Occipital lobe (tissue), 2 donors: ENCODE results near the gene CTIF. TPM values are rescaled to one million over a fixed set of nuclear protein-coding genes. Genes with fewer than 3 reads are reported as not detected.
A peak's percentile ranks its signal among the peaks of the same experiment; 100 is the strongest.
"Not testable (repeated sequence)": the region's sequence is repeated elsewhere in the genome, so short reads cannot be mapped to it uniquely, and the experiment has no call there.

ENCODE experiments used
- DNase-seq: peaks from one replicate; lab custom pipeline; 2025; lab: John Stamatoyannopoulos, UW
- total RNA-seq: library from RNA; depleted of rRNA; stranded (reverse); fragments of >200 nt; gene quantifications from one replicate; pipeline ENCODE4 v1.2.3, GENCODE V29; 2014

Gene CTIF
- total RNA-seq = 55.1 TPM

DNA sequence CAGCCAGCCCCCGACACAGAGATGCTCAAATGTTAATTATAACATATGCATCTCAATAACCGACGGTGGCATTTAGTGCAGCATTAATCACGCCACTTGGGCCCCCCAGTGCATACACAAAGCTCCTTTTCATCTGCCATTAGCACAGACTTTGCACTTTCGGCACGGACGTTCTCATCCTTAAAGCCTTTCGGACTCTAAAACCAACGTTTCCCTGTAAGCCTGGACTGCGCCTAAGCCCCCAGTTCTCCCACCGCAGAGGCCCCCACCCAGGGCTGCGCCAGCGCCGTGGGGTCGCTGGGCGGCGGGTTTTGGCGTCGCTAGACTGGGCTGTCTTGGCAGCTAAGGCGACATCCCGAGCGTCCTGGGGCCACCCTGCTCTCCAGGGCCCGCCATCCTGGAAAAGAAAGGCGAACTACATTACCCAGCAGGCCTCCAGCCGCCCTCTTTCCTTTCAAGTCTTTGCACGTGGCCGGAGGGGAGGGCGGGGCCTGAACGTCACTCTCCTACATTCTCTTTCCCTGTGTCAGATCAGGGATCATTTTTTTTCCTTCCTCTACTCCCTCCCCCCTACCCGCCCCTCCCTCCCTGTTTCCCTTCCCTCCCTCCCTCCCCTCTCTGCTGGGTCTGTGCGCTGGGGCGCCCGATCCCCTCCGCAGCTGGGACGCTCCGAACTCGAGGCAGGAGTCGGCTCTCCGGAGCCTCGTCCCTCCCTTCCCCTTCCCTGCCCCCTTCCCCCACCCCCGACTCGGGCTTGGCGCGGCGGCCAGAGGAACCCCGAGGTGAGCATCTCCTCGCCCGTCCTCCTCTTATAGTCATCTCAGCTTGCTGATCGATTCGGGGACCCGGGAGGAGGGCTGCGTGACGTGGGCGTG, at the start of gene CTIF:
Gene CTIF (plus strand): TSS at position 501 of the 875 bp plus-strand sequence. CDS start 80,535 bp downstream, outside the sequence.
- DNase-seq = peak; percentile 94

DNA sequence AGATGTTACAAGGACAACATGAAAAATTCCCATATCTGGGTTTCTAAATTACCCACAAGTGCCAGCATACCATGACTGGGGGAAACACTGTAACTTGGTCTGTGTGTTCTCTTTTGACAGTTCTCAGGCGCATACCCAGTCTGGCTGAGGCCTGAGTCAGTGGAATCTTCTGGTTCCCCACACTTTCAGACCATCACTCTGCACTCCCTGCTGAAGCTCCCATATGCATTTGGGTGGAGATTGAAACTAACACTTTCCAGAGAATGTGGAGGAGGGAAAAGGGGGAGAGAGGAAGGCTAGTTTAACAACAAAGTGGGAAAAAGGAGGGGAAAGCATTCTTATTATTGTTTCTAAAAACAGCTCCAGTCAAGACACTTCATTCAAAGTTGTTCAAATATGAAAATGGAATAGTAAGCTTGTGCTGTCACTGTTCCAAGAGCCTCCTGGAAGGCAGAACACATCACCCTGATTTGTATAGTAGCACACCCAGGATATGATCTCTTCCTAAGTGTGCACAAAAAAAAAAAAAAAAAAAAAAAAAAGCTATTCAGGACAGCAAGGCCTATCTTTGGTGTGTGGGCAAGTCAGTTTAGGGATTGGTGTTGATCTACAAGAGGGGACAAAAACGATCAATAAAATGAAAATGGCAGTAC, 48.1 kb upstream of the CTIF start:
- DNase-seq = no peak

DNA sequence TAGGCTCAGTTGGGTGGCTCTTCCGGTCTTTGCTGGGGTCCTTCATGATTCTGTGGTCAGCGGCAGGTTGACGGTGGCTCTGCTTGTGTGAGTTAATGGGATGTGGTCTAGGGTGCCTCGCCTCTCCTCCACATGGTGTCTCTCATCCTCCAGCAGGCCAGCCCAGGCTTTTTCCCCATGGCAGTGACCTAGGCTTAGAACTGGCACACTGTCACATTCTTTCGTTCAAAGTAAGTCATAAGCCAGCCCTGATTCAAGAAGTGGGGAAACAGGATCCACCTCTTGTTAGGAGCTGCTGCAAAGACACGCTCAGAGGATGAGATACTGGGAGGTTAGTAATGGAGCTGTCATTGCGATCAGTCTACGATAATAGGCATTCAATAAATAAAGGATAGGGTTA, 46.0 kb upstream of the CTIF start:
- no peak for DNase-seq

DNA sequence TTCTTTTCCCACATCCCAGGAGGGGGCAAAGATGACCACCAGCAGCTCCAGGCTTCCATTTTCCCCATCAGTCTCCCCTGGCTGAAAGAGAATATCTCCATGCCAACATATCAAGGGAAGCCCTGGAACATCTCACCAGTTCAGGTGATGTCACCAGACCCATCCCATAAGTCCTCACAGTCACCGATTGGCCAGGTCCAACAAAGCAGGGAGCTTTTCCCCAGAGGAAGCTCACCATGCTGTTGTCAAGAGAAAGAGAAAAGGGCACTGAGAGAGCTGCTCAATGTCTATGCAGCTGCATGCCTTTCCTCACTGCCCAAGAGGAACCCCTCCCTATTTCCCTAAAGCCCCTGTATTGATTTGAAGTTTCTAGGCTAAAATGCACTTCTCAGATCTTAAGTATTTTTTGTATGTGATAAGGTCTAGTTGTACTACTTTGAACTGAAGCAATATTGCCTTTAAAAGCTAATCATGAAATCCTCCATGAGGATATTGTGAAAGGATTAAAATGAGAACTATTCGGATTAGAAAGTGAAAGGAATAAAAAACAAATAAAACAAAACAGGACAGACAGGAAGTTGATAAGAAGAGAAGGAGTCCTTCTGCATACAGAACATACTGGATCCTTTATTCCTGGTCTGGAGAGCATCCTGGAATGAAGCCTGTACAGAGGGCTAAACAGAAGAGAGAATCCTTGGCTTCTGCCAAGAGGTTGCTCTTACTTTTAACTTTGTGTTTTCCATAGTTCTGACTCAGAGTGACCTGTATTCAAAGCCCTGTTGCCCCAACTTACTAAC, 45.2 kb upstream of the CTIF start:
- no peak for DNase-seq

DNA sequence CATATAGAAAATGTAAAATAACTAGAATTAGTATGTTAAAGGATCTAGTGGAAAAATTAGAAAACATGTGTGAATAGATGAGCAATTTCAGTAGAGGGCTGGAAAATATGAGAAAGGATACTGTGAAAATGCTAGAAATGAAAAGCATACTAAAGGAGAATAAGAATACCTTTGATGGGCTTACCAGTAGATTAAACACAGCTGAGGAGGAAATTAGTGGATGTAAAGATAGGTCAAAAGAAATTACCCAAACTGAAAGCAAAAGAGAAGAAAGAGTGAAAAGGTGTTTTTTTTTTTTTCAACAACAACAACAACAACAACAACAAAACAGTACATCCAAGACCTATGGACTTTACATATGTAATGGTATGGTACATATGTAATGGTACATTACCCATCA, 41.0 kb upstream of the CTIF start:
- DNase-seq = no peak

DNA sequence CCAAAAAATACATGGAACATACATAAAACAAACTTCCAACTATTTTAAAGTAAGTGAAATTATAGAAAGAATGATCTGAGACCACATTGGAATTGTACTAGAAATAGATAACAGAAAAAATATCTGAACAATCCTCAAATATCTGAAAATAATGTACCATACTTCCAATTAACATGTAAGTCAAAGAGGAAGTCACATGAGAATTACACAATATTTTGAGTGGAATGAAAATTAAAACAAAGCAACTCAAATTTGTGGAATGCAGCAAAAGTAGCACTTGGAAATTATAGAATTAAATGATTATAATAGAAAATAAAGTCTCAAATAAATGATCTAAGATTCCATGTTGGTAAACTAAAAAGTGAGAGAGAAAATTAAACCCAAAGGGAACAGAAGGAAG, 38.3 kb upstream of the CTIF start:
- no peak for DNase-seq

DNA sequence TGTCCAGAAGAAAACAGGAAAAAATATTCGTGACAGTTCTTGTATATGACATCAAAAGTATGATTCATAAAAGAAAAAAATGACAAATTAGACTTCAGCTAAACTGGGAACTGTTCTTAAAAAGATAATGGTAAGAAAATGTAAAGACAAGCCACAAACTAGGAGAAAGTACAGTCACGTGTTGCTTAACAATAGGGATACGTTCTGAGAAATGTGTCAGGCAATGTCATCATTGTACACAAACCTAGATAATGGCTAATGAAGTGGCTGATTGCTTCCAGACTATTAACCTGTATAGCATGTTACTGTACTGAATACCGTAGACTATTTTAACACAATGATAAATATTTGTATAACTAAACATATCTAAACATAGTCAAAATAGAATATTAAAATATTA, 35.9 kb upstream of the CTIF start:
- no peak for DNase-seq

DNA sequence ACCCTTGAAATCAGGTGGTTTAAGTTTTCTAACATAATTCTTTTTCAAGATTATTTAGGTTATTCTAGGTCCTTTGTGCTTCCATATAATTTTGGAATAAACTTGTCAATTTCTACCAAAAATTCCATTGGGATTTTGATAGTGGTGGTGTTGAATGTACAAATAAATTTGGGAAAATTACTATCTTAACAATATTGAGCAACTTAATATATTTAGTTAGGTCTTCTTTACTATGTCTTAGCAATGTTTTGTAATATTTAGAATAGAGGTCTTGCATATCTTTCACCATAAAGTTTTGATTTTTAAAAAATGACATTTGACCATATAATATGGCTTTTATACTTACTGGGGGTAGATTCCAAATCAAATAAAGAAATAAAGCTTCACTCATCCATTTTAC, 34.0 kb upstream of the CTIF start:
- DNase-seq = no peak

DNA sequence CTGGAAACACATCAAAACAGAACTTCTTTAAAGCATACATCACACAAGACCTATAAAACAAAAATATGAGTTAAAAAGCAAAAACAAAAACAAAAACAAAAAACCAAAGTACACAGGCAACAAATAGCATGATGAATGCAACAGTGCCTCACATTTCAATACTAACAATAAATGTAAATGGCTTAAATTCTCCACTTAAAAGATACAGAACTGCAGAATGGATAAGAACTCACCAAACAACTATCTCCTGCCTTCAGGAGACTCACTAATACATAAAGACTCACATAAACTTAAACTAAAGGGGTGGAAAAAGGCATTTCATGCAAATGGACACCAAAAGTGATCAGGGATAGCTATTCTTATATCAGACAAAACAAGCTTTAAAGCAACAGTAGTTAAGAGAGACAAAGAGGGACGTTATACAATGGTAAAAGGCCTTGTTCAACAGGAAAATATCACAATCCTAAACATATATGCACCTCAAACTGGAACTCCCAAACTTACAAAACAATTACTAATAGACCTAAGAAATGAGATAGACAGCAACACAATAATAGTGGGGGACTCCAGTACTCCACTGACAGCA, 31.8 kb upstream of the CTIF start:
- DNase-seq = not testable (repeated sequence)

DNA sequence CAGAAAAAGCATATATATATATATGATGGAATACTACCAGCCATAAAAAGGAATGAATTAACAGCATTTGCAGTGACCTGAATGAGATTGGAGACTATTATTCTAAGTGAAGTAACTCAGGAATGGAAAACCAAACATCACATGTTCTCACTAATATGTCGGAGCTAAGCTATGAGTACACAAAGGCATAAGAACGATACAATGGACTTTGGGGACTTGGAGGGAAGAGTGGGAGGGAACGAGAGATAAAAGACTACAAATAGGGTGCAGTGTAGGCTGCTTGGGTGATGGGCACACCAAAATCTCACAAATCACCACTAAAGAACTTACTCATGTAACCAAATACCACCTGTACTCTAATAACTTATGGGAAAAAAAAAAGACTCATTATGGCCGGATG, 26.3 kb upstream of the CTIF start:
- not testable (repeated sequence) for DNase-seq

DNA sequence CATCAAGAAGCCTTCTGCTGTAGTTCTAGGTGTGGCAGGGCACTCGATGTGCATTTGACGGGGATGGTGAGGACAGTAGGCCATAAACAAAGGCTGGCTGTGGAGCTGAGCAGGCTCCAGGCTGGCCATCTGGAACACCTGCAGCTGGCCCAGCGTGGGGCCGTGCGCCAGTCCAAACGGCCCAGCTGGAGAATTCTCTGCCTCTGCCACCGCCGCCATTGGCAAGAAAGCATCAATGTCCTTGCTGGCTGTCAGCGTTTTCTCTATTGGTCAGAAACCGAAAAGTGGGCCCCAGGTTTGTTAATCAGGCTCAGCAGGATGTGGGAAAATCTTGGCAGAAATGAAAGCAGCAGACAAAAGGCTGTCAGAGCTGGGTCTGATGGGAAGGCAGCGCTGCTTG, 24.0 kb upstream of the CTIF start:
- DNase-seq = peak; percentile 62

DNA sequence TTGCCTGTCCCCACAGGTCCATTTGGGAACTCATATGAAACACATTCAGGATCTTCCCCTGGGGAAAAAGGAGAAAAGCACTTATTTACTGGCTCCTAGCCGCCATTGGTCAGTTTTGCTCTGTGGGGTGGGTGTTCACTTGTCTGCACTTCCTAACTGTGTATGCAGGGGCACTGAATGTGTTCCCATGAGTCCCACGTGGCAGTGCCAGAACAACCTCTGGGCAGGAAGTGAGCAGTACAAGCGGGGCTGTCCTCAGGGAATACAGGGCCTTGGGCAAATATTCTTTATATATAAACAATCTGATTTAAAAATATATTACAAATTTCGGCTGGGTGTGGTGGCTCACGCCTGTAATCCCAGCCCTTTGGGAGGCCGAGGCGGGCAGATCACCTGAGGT, 21.8 kb upstream of the CTIF start:
- no peak for DNase-seq

DNA sequence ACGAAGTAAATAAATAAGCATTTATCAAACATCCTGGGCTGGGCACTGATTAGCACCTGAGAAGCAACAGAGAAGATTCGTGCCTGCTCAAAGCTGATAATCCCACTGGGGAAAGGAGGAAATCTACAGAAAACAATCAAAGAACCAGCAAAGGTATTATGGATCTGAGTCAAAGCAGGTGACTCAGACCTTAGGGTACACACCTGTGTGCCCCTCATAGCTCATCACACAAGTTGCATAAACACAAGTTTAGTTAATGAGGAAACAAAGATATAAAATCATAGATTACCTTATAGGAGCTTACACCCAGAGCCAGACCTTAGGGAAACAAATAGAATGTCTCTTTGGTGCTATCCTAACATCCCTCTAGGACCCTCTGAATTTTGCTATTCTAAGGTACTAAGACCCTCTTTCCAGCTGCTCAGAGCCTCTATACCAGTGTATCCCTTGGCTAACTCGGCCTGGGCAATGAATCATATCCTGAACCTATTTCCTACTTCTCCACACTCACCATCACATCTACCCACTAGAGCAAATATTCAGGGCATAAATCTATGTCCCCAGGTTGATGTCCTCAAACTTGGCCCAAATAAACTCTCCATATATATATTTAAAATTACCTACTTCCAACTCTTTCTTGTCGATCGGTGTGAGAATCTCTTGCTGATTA, 19.3 kb upstream of the CTIF start:
- no peak for DNase-seq

DNA sequence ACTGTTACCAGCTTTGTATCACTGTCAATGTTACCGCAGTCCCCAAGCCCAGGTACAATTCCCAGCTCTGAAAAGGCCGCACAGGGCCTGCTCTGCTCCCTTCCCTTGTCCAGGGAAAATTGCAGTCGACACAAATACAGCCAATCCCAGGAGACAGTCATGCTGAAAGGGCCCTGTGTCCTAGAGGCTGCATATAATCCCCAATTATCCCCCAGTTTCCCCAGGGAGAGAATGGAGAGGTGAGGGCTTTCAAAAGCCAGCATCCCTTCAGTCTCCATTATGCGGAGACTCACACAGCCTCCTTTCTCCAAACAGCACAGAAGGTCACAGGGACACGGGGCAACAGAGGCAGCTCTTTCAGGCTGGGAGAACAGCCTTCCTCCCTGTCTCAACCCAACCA, 17.1 kb upstream of the CTIF start:
- DNase-seq = no peak

DNA sequence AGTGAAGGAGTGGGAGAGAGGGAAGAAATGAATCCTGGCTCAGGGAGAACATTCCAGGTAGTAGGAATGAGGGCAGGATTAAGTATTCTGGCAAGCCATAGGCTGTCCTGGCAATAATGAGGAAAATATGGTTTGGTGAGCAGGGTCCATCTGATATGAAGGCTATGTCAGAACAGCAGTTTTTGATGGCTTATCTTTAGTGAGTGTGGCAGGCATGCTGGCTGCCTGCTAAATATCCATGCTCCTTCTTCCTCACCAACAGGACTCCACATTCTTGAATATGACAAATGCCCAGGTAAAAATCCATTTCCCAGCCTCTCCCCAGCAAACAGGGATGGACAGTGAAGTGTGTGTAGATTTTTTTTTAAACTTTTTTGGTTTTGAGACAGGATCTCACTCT, 13.2 kb upstream of the CTIF start:
- DNase-seq = no peak

DNA sequence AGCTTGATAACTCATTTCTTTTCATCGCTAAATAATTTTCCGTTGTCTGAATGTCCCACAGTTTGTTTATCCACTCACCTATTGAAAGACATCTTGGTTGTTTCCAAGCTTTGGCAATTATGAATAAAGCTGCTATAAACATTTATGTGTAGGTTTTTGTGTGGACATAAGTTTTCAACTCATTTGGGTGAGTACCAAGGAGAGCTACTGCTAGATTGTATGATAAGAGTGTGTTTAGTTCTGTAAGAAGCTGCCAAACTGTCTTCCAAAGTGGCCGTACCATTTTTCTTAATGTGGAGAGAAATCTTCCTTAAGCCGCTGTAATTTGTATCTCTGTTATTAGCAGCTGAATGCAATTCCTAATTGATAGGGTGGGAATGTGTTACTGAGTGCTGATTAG, 11.4 kb upstream of the CTIF start:
- DNase-seq = no peak

DNA sequence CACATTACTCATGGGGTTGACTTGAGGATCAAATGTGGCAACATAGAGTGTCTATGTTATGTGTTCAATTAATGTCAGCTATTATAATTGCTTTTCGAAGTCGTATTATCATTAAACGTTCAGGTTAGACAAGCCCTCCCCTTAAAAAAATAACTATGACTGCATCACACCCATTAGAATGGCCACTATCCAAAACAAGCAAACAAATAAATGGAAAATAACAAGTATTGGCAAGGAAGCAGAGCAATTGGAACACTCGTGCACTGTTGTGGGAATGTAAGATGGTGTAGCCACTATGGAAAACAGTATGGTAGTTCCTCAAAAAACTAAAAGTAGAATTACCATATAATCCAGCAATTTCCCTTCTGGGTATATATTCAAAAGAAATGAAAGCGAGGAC, 10.0 kb upstream of the CTIF start:
- DNase-seq = no peak

DNA sequence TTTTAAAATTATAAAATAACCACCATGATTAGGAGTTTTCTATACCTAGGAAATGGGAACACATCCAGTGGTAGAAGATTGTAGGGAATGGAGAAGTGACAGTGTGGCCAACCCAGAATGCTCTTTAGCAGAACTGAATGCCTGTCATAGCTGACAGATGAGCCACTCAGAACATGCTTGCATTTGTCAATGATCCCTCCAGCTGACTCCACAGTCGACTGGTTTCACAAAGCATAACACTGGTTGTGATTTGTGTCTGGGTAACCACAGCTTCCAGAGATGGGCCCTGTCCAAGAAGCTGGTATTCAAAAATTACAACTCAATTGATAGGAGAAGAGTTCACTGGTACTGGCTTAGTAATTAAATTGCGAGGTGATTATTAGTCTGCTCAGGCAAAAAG, 9.0 kb upstream of the CTIF start:
- no peak for DNase-seq

DNA sequence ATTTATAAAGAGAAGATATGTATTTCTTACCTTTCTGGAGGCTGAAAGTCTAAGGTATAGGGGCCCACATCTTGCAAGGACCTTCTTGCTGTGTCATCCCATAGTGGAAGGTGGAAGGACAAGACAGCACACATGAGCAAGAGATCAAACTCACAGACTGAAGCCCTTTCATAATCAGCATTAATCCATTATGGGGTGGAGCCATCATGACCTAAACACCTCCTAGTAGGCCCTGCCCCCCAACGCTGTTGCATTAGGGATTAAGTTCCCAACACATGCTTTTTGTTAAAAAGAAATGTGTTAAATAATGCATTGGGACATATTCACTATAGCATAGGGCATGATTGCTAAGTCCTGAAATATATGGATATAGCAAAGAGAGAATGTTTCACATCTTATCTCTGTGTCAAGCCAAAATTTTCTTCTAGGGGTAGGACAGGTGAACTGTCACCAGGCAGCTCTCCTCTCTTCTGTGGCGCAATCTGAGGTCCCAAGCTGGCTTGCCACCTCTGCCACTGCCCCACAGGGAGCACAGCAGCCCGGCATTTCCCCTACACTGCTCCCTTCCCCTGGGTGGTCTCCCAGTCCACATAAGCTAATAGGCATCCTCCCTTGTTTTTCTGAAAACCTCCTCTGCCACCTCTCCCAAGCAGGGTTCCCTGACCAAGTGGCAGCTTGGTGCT, 8.3 kb upstream of the CTIF start:
- DNase-seq = no peak

DNA sequence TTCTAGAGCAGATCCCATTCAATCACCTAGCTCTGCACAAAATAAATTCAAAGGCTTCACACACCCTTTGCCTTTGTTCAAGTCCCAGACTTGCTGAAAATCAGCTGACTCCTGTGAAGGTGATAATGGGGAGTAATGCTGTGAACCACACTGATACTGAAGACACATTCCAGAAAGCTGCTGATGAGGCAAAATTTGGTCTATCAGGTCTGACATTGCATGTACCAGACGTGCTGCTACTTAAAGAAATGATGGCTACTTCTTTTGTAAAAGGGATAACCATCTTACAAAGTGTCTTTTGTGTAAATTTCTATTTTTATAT, 7.8 kb upstream of the CTIF start:
- no peak for DNase-seq

DNA sequence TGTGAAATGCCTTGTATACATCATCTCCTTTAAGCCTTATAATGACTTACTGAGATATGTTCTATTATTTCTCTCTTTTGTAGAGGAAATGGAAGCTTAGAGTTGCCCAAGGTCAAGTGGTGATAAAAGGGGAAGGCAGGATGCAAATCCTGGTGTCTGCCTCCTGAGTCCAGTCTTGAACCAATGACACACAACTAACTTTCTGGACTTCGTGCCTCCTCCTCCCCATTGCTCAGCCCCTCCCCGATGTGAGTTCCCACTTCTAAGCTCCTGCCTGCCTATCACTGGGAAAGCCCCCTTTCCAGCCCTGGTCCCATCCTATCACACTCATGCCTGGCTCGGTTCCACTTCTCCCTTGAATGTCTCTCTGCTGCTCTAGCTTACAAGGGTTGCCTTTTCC, 6.9 kb upstream of the CTIF start:
- no peak for DNase-seq
